ENCODE results near the gene ENGASE. TPM values are rescaled to one million over a fixed set of nuclear protein-coding genes. Genes with fewer than 3 reads are reported as not detected.

Gene ENGASE
- total and polyA plus RNA-seq, 2 of the 4 experiments (the other 2 are of a cell fraction): 3.9 to 12.1 TPM

- no peak overlapping the region for H2BK15ac ChIP-seq (ENCODE audit: low read depth, low read length)
- peaks cover 23% of the 10 kb centered on the region for H3K36me3 ChIP-seq (ENCODE audit: control insufficient read depth, insufficient read depth, low read length)
- dilution Hi-C loops (cut with HindIII; ENCODE audit: low sequenced_read_pairs, unreplicated experiment) (no loop called here), intact Hi-C loops (cut with micrococcal nuclease) (no loop called here), in situ Hi-C loops (cut with MboI; ENCODE audit: low sequenced_read_pairs) (loop anchor here (25.0 kb wide), 1 partner anchor 636 kb away; no protein-coding TSS in a partner anchor)
- no TSS peak for BruUV-seq (replicated peaks)
- no peak overlapping the region for H4K91ac ChIP-seq (ENCODE audit: insufficient read depth, low read depth, low read length)
- 0 out of 2 replicates have a peak, but pooled peaks cover 2% of the 10 kb centered on the region for H3K4me1 ChIP-seq (ENCODE audit: control insufficient read depth, insufficient read depth, low read length)
- no peak overlapping the region for H2AK5ac ChIP-seq (ENCODE audit: low read depth, low read length)
- TF ChIP-seq BHLHE40 (IDR thresholded peaks at IDR 0.05; ENCODE audit: low read depth, low read length) (no peak), RFX5 (IDR thresholded peaks at IDR 0.05; ENCODE audit: low read depth, low read length) (no peak), RCOR1 (IDR thresholded peaks at IDR 0.05; ENCODE audit: insufficient replicate concordance, low read length) (no peak), RAD21 (IDR thresholded peaks at IDR 0.05; ENCODE audit: low read length) (no peak), POLR2A (IDR thresholded peaks at IDR 0.05; ENCODE audit: low read depth, low read length) (no peak), MAFK (IDR thresholded peaks at IDR 0.05; ENCODE audit: low read depth, low read length) (no peak), MAZ (IDR thresholded peaks at IDR 0.05; ENCODE audit: borderline replicate concordance, low read depth, low read length) (no peak), SMC3 (IDR thresholded peaks at IDR 0.05; ENCODE audit: low read depth, low read length) (no peak), NFE2L2 (IDR thresholded peaks at IDR 0.05; ENCODE audit: low read depth, low read length) (no peak), CHD1 (IDR thresholded peaks at IDR 0.05; ENCODE audit: low read depth, low read length) (no peak), USF2 (IDR thresholded peaks at IDR 0.05; ENCODE audit: low read depth, low read length) (no peak), MXI1 (IDR thresholded peaks at IDR 0.05; ENCODE audit: borderline replicate concordance, low read depth, low read length) (no peak)
- peak overlapping the region in 1 of 2 experiments; percentile 31; a peak in 2 of 4 replicates for H4K8ac ChIP-seq (ENCODE audit: low read depth in 2 of 2, low read length in 2 of 2)
- ChIA-PET CTCF (interaction anchor here (1.0 to 1.4 kb wide), 2 partner anchors 11 kb away, joined by 3 read pairs; no protein-coding TSS in a partner anchor), POLR2A (ENCODE audit: unreplicated experiment) (no interaction called here)
- no peak overlapping the region for H3K14ac ChIP-seq (replicated peaks; ENCODE audit: low read depth, low read length)
- peak overlapping the region; percentile 91 for H2AFZ ChIP-seq (replicated peaks; ENCODE audit: low read length, poor library complexity)
- peak overlapping the region; percentile 89 for H3K4me3 ChIP-seq (ENCODE audit: insufficient read depth, low read depth, low read length)
- peak overlapping the region; percentile 81 for H2AK9ac ChIP-seq (replicated peaks; ENCODE audit: low read depth, low read length, poor library complexity)
- no peak overlapping the region; the same call in 1 of the 2 replicates for H3K9ac ChIP-seq (ENCODE audit: low read depth, low read length)
- H3K4me2 ChIP-seq (ENCODE audit: low read depth, low read length): peak overlapping the region; percentile 71
- no peak overlapping the region for H2BK20ac ChIP-seq (ENCODE audit: low read depth, low read length)
- H3K79me1 ChIP-seq (ENCODE audit: low read depth in 1 of 2, low read length in 2 of 2): peaks cover 0 to 13% of the 10 kb centered on the region in 2 experiments; a peak in 2 of 4 replicates
- H3K9me1 ChIP-seq (ENCODE audit: insufficient read depth, low read length): no peaks in the 10 kb centered on the region; the same call in 1 of the 2 replicates
- no peak overlapping the region for H2BK5ac ChIP-seq (ENCODE audit: low read depth, low read length, poor library complexity, severe bottlenecking)
- ATAC-seq (ENCODE audit: low read depth) (no peak), DNase-seq (no peak)
- no peak overlapping the region; the same call in 1 of the 2 replicates for H3K23ac ChIP-seq (ENCODE audit: low read depth, low read length)
- H4K20me1 ChIP-seq (ENCODE audit: insufficient read depth, low read length): no peaks in the 10 kb centered on the region
- WGBS, 2 experiments (ENCODE audit: extremely low coverage in 2 of 2, insufficient read length in 1 of 2): 89% methylated on average over 4 of the region's 9 CpGs; no CpG with 5 or more reads in 1 of the 2 experiments
- H3K18ac ChIP-seq (ENCODE audit: low read depth, low read length): no peak overlapping the region
- H3K9me3 ChIP-seq (ENCODE audit: control insufficient read depth, insufficient read depth, low read length): no peaks in the 10 kb centered on the region
- H2BK120ac ChIP-seq (ENCODE audit: low read depth, low read length): no peak overlapping the region
- no peak overlapping the region for H4K5ac ChIP-seq (ENCODE audit: low read depth, low read length)
- no peaks in the 10 kb centered on the region; the same call in 1 of the 2 replicates for H3K27me3 ChIP-seq (ENCODE audit: control insufficient read depth, insufficient read depth, low read length)
- H3K56ac ChIP-seq (ENCODE audit: extremely low read depth, insufficient read depth, low read length): no peak overlapping the region
- H3K27ac ChIP-seq (ENCODE audit: insufficient read depth, low read length): no peak overlapping the region
- no peak overlapping the region for H3K4ac ChIP-seq (ENCODE audit: low read depth, low read length)
Observed at GRCh38 chr17:79075861-79076406, 1.3 kb downstream of the ENGASE start.
